GM12878 (cell line): ENCODE measurements around the gene NUP205. TPM values are rescaled to one million over a fixed set of nuclear protein-coding genes. Genes with fewer than 3 reads are reported as not detected.

ENCODE experiments used
- ATAC-seq: fragments of 200-7000 bp; cut with Tn5 transposase; 3 replicates; pipeline ENCODE4 v1.9.1; 2020; ENCODE audit warnings: mild to moderate bottlenecking, moderate library complexity
- BruUV-seq: library from RNA; stranded (reverse); fragments of 400-500 nt; replicated peaks from 2 replicates; lab custom pipeline; 2021; lab: Mats Ljungman, UMichigan
- CTCF ChIA-PET: fragments of 300-600 bp; sonication (Branson Sonifier 250); formaldehyde crosslinking; extraction: SDS; loops from one replicate; lab custom pipeline; 2021; ENCODE audit warnings: inconsistent platforms; lab: Yijun Ruan, JAX
- POLR2A ChIA-PET: fragments of 350-600 bp; formaldehyde crosslinking; extraction: SDS; loops from one replicate; lab custom pipeline; 2021; ENCODE audit warnings: inconsistent platforms; lab: Charles Lee
- RAD21 ChIA-PET: fragments of 300-600 bp; sonication (Branson Sonifier 250); formaldehyde crosslinking; loops from one replicate; lab custom pipeline; 2023; ENCODE audit warnings: antibody characterized with exemption; ENCODE audit not compliant: unreplicated experiment; lab: Charles Lee
- SMC1A ChIA-PET: fragments of 300-600 bp; sonication (Branson Sonifier 250); formaldehyde crosslinking; loops from one replicate; lab custom pipeline; 2023; ENCODE audit not compliant: unreplicated experiment, uncharacterized antibody; lab: Charles Lee
- DNase-seq: peaks from one replicate; pipeline ENCODE4 v3.0.0-alpha.2; 2011; ENCODE audit warnings: low read depth, low spot score
- FAIRE-seq: peaks from 3 replicates; lab custom pipeline; 2011; peaks lifted over from hg19 to GRCh38; lab: Jason Lieb, UNC
- H2AFZ ChIP-seq: 2 replicates; pipeline ENCODE4 v1.6.0; 2011; ENCODE audit warnings: low read depth, low read length, control low read depth; ENCODE audit not compliant: control insufficient read depth
- H3K27ac ChIP-seq: 2 replicates; pipeline ENCODE4 v1.5.1; 2011; ENCODE audit warnings: control low read depth; ENCODE audit not compliant: control insufficient read depth, insufficient read depth
- H3K27me3 ChIP-seq, 2 experiments: replicated peaks in 1 of 2; 2 replicates each; pipeline versions ENCODE4 v1.6.0 to v1.6.1; 2011; ENCODE audit warnings: low read length in 1 of 2; ENCODE audit not compliant: control insufficient read depth in 2 of 2, insufficient read depth in 2 of 2
- H3K36me3 ChIP-seq, 2 experiments: 2 replicates each; pipeline ENCODE4 v1.5.1; 2011; ENCODE audit warnings: low read length in 1 of 2; ENCODE audit not compliant: control insufficient read depth in 2 of 2, insufficient read depth in 2 of 2
- H3K4me1 ChIP-seq: 2 replicates; pipeline ENCODE4 v1.6.1; 2011; ENCODE audit warnings: mild to moderate bottlenecking, low read length, moderate library complexity, mixed read lengths; ENCODE audit not compliant: control insufficient read depth, insufficient read depth
- H3K4me2 ChIP-seq: 2 replicates; pipeline ENCODE4 v1.6.0; 2011; ENCODE audit warnings: control low read depth; ENCODE audit not compliant: control insufficient read depth, insufficient read depth
- H3K4me3 ChIP-seq: fragments of 200-600 bp; sonication (generic); 2 replicates; pipeline ENCODE4 v1.5.1; 2016
- H3K79me2 ChIP-seq: 2 replicates; pipeline ENCODE4 v1.6.0; 2011; ENCODE audit warnings: low read length; ENCODE audit not compliant: control insufficient read depth, insufficient read depth
- H3K9ac ChIP-seq: 2 replicates; pipeline ENCODE4 v1.8.0; 2011; ENCODE audit warnings: low read length, control low read depth, mixed read lengths; ENCODE audit not compliant: control insufficient read depth, insufficient read depth
- H3K9me3 ChIP-seq: replicated peaks from 3 replicates; pipeline ENCODE4 v1.5.1; 2011; ENCODE audit warnings: mild to moderate bottlenecking, low read length; ENCODE audit not compliant: control insufficient read depth, insufficient read depth
- H4K20me1 ChIP-seq: 2 replicates; pipeline ENCODE4 v1.6.0; 2011; ENCODE audit not compliant: control insufficient read depth, insufficient read depth
- CEBPB ChIP-seq, 2 experiments: fragments of 150-350 bp in 1 of 2; IDR thresholded peaks; 2 replicates each; pipeline ENCODE4 v1.6.1; 2012 to 2014; ENCODE audit warnings: low read depth in 2 of 2, low read length in 2 of 2, borderline replicate concordance in 1 of 2, inconsistent platforms in 1 of 2
- CHD1 ChIP-seq: IDR thresholded peaks from 2 replicates; pipeline ENCODE4 v1.6.1; 2012; ENCODE audit warnings: low read depth, low read length, improper control_type of control experiment
- FOS ChIP-seq: IDR thresholded peaks from 3 replicates; pipeline ENCODE4 v1.6.1; 2011; ENCODE audit warnings: borderline replicate concordance; ENCODE audit not compliant: insufficient read length; ENCODE audit errors: extremely low read depth
- FOXM1 ChIP-seq: IDR thresholded peaks from 2 replicates; pipeline ENCODE4 v1.6.1; 2012; ENCODE audit warnings: low read depth, mild to moderate bottlenecking, inconsistent platforms, low read length, moderate library complexity
- KDM1A ChIP-seq: fragments of 200-600 bp; sonication (generic); IDR thresholded peaks from 2 replicates; pipeline ENCODE4 v1.6.1; 2016; ENCODE audit warnings: borderline replicate concordance
- POLR2AphosphoS2 ChIP-seq: IDR thresholded peaks from 2 replicates; pipeline ENCODE4 v1.6.1; 2011; ENCODE audit warnings: low read depth, mild to moderate bottlenecking, low read length, improper control_type of control experiment, moderate library complexity
- SP1 ChIP-seq: IDR thresholded peaks from one replicate; pipeline ENCODE4 v1.6.1; 2011; ENCODE audit warnings: low read depth, low read length
- WRNIP1 ChIP-seq: IDR thresholded peaks from 2 replicates; pipeline ENCODE4 v1.6.1; 2011; ENCODE audit warnings: low read depth, low read length, improper control_type of control experiment, borderline replicate concordance
- ZNF207 ChIP-seq: fragments of 450-650 bp; IDR thresholded peaks from 2 replicates; pipeline ENCODE4 v1.6.1; 2014; ENCODE audit warnings: antibody characterized with exemption, mild to moderate bottlenecking, borderline replicate concordance
- ZSCAN29 ChIP-seq: fragments of 450-650 bp; IDR thresholded peaks from 2 replicates; pipeline ENCODE4 v1.6.1; 2017; ENCODE audit warnings: mild to moderate bottlenecking, moderate library complexity
- WGBS: methylation state at CpG from one replicate; pipeline ENCODE4 v1.1.6; 2016; ENCODE audit warnings: low lambda C conversion rate; ENCODE audit not compliant: insufficient replicate concordance, insufficient coverage; ENCODE audit errors: missing lambda C conversion rate; 5-methylcytosine and 5-hydroxymethylcytosine counted together
- in situ Hi-C: fragments of 300-500 bp; cut with MboI; formaldehyde crosslinking; loops from 9 replicates; pipeline ENCODE4 v1.14.3; 2018; ENCODE audit warnings: mixed read lengths
- intact Hi-C: fragments of 100-400 bp; cut with micrococcal nuclease; formaldehyde crosslinking; loops from one replicate; pipeline ENCODE4 v1.14.2; 2022; ENCODE audit not compliant: unreplicated experiment
- polyA plus RNA-seq, 11 experiments: library from polyadenylated mRNA; depleted of rRNA in 4 of 11; unstranded in 6 of 11; stranded (reverse) in 5 of 11; fragments of >200 nt; fragmentation: Nextera tagmentation in 4 of 11; fragmentation: Illumina TruSeq in 1 of 11; extraction: Ambion mirVana in 4 of 11; extraction: Trizol in 1 of 11; gene quantifications; 1 replicate in 1 of 11; 2 replicates in 10 of 11; pipeline versions ENCODE4 v1.2.1 to v1.2.3, GENCODE V29; 2011 to 2016; ENCODE audit warnings: inconsistent platforms in 2 of 11, missing spikeins in 2 of 11, low read depth in 1 of 11
- total RNA-seq, 4 experiments: library from RNA; depleted of rRNA in 3 of 4; stranded (reverse); fragments of >200 nt in 3 of 4; fragmentation: Illumina TruSeq in 1 of 4; extraction: Trizol in 1 of 4; gene quantifications; 2 replicates each; pipeline versions ENCODE4 v1.2.1 to v1.2.3, GENCODE V29; 2013 to 2021
- TF ChIP-seq, protein P1 (sequence below): fragments of 450-650 bp; IDR thresholded peaks from 2 replicates; pipeline ENCODE4 v1.6.1; 2017; ENCODE audit warnings: low read depth, mild to moderate bottlenecking, moderate library complexity
- TF ChIP-seq, protein P2 (sequence below): fragments of 450-650 bp; IDR thresholded peaks from 2 replicates; pipeline ENCODE4 v1.6.1; 2016; ENCODE audit warnings: mild to moderate bottlenecking
- TF ChIP-seq, protein P3 (sequence below): fragments of 450-650 bp; IDR thresholded peaks from 2 replicates; pipeline ENCODE4 v1.6.1; 2017; ENCODE audit warnings: antibody characterized with exemption, mild to moderate bottlenecking, moderate library complexity
- TF ChIP-seq, protein P4 (sequence below): fragments of 150-350 bp; IDR thresholded peaks from 2 replicates; pipeline ENCODE4 v1.6.1; 2014; ENCODE audit warnings: mild to moderate bottlenecking, low read depth, low read length

The NUP205 gene
- total and polyA plus RNA-seq, 10 of the 15 experiments (the other 5 are each of a cell fraction or from before 2014, with no cell fraction given) = 41.4 to 110 (median 85.9) TPM

DNA sequence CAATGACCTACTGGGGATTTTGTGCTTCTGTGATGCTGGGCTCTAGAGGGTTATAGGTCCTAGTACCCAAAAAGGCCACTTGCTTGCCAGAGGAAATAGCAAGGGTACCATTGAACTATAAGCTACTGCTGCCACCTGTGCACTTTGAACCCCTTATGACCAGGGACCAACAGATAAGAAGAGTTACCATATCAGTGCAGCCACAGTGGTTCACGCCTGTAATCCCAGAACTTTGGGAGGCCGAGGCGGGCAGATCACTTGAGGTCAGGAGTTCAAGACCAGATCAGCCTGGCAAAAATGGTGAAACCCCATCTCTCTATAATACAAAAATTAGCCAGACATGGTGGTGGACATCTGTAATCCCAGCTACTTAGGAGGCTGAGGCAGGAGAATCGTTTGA is 32.3 kb upstream of the NUP205 start:
- Histone ChIP-seq H3K27ac (no peak overlapping the region), H2AFZ (no peak overlapping the region), H3K4me3 (no peak overlapping the region), H3K36me3 (no peaks in the 10 kb centered on the region), H3K9ac (no peak overlapping the region), H3K9me3 (no peaks in the 10 kb centered on the region), H3K4me1 (no peaks in the 10 kb centered on the region), H3K4me2 (no peak overlapping the region), H3K27me3 (no peaks in the 10 kb centered on the region; a peak in 1 of 4 replicates), H4K20me1 (no peaks in the 10 kb centered on the region), H3K79me2 (no peaks in the 10 kb centered on the region)
- DNase-seq (no peak), ATAC-seq (no peak), FAIRE-seq (no peak)
- ChIA-PET SMC1A (interaction anchor here (0.7 kb wide), 1 partner anchor 572 kb away, joined by 3 read pairs; no protein-coding TSS in a partner anchor), RAD21 (no interaction called here), CTCF (no interaction called here), POLR2A (interaction anchor here (0.6 to 0.7 kb wide), 2 partner anchors 16 to 658 kb away, joined by 3 to 5 read pairs; no protein-coding TSS in a partner anchor)
- intact Hi-C loops = no loop called here
- BruUV-seq = no TSS peak
- in situ Hi-C loops = no loop called here
- WGBS = 88% methylated on average over 4 of the region's 4 CpGs
- TF ChIP-seq, protein P1, sequence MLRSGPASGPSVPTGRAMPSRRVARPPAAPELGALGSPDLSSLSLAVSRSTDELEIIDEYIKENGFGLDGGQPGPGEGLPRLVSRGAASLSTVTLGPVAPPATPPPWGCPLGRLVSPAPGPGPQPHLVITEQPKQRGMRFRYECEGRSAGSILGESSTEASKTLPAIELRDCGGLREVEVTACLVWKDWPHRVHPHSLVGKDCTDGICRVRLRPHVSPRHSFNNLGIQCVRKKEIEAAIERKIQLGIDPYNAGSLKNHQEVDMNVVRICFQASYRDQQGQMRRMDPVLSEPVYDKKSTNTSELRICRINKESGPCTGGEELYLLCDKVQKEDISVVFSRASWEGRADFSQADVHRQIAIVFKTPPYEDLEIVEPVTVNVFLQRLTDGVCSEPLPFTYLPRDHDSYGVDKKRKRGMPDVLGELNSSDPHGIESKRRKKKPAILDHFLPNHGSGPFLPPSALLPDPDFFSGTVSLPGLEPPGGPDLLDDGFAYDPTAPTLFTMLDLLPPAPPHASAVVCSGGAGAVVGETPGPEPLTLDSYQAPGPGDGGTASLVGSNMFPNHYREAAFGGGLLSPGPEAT = no peak
- no peak for TF ChIP-seq POLR2AphosphoS2
- no peak for TF ChIP-seq ZNF207
- no peak for TF ChIP-seq FOXM1
- no peak for TF ChIP-seq WRNIP1
- TF ChIP-seq CEBPB (IDR thresholded peaks at IDR 0.05; ENCODE audit: borderline replicate concordance in 1 of 2, low read depth in 2 of 2, low read length in 2 of 2) = no peak
- no peak for TF ChIP-seq FOS
- TF ChIP-seq, protein P2, sequence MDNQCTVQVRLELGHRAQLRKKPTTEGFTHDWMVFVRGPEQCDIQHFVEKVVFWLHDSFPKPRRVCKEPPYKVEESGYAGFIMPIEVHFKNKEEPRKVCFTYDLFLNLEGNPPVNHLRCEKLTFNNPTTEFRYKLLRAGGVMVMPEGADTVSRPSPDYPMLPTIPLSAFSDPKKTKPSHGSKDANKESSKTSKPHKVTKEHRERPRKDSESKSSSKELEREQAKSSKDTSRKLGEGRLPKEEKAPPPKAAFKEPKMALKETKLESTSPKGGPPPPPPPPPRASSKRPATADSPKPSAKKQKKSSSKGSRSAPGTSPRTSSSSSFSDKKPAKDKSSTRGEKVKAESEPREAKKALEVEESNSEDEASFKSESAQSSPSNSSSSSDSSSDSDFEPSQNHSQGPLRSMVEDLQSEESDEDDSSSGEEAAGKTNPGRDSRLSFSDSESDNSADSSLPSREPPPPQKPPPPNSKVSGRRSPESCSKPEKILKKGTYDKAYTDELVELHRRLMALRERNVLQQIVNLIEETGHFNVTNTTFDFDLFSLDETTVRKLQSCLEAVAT = no peak
- no peak for TF ChIP-seq SP1
- no peak for TF ChIP-seq KDM1A
- TF ChIP-seq CHD1 = no peak
- TF ChIP-seq ZSCAN29 = no peak
- TF ChIP-seq, protein P3, sequence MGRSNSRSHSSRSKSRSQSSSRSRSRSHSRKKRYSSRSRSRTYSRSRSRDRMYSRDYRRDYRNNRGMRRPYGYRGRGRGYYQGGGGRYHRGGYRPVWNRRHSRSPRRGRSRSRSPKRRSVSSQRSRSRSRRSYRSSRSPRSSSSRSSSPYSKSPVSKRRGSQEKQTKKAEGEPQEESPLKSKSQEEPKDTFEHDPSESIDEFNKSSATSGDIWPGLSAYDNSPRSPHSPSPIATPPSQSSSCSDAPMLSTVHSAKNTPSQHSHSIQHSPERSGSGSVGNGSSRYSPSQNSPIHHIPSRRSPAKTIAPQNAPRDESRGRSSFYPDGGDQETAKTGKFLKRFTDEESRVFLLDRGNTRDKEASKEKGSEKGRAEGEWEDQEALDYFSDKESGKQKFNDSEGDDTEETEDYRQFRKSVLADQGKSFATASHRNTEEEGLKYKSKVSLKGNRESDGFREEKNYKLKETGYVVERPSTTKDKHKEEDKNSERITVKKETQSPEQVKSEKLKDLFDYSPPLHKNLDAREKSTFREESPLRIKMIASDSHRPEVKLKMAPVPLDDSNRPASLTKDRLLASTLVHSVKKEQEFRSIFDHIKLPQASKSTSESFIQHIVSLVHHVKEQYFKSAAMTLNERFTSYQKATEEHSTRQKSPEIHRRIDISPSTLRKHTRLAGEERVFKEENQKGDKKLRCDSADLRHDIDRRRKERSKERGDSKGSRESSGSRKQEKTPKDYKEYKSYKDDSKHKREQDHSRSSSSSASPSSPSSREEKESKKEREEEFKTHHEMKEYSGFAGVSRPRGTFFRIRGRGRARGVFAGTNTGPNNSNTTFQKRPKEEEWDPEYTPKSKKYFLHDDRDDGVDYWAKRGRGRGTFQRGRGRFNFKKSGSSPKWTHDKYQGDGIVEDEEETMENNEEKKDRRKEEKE = no peak
- TF ChIP-seq, protein P4, sequence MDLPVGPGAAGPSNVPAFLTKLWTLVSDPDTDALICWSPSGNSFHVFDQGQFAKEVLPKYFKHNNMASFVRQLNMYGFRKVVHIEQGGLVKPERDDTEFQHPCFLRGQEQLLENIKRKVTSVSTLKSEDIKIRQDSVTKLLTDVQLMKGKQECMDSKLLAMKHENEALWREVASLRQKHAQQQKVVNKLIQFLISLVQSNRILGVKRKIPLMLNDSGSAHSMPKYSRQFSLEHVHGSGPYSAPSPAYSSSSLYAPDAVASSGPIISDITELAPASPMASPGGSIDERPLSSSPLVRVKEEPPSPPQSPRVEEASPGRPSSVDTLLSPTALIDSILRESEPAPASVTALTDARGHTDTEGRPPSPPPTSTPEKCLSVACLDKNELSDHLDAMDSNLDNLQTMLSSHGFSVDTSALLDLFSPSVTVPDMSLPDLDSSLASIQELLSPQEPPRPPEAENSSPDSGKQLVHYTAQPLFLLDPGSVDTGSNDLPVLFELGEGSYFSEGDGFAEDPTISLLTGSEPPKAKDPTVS = no peak
